Calu3 (cell line): Measurements from ENCODE around the gene SLC25A4. TPM values are rescaled to one million over a fixed set of nuclear protein-coding genes. Genes with fewer than 3 reads are reported as not detected.
A peak's percentile ranks its signal among the peaks of the same experiment; 100 is the strongest.

Experiments used
- BruUV-seq: library from RNA; stranded (reverse); fragments of 400-500 nt; replicated peaks from 2 replicates; lab custom pipeline; 2021; lab: Mats Ljungman, UMichigan
- CTCF ChIA-PET: fragments of 300-600 bp; sonication (Branson Sonifier 250); formaldehyde crosslinking; loops from one replicate; lab custom pipeline; 2022; ENCODE audit warnings: antibody characterized with exemption; lab: Charles Lee
- DNase-seq: peaks from one replicate; pipeline ENCODE4 v3.0.0; 2022
- H3K27ac Mint-ChIP-seq: one replicate; pipeline ENCODE4 v1.8.0; 2022; ENCODE audit warnings: mixed read lengths; ENCODE audit not compliant: unreplicated experiment
- H3K27me3 Mint-ChIP-seq: one replicate; pipeline ENCODE4 v1.8.0; 2022; ENCODE audit warnings: mixed read lengths; ENCODE audit not compliant: unreplicated experiment
- H3K36me3 Mint-ChIP-seq: one replicate; pipeline ENCODE4 v1.8.0; 2022; ENCODE audit warnings: mild to moderate bottlenecking, moderate library complexity, mixed read lengths; ENCODE audit not compliant: insufficient read depth, unreplicated experiment
- H3K4me1 Mint-ChIP-seq: one replicate; pipeline ENCODE4 v1.8.0; 2022; ENCODE audit warnings: mild to moderate bottlenecking, low read depth, mixed read lengths; ENCODE audit not compliant: unreplicated experiment
- H3K4me3 Mint-ChIP-seq: one replicate; pipeline ENCODE4 v1.8.0; 2022; ENCODE audit warnings: mild to moderate bottlenecking, low read depth, moderate library complexity, mixed read lengths; ENCODE audit not compliant: unreplicated experiment
- H3K9me3 Mint-ChIP-seq: one replicate; pipeline ENCODE4 v1.8.0; 2022; ENCODE audit warnings: low read depth, mixed read lengths; ENCODE audit not compliant: unreplicated experiment
- CTCF ChIP-seq: fragments of 200-600 bp; IDR thresholded peaks from one replicate; pipeline ENCODE4 v1.8.0; 2022; ENCODE audit warnings: antibody characterized with exemption; ENCODE audit not compliant: unreplicated experiment
- intact Hi-C: fragments of 100-400 bp; cut with micrococcal nuclease; formaldehyde crosslinking; loops from one replicate; pipeline ENCODE4 v1.10.0; 2022; ENCODE audit not compliant: unreplicated experiment
- total RNA-seq: library from RNA; stranded (reverse); gene quantifications from 2 replicates; pipeline ENCODE4 v1.2.3, GENCODE V29; 2022

SLC25A4 gene
- total RNA-seq, 1 experiment from 2014 or later: 15.2 TPM

- no TSS peak for BruUV-seq
- CTCF ChIA-PET: no interaction called here
Observed at GRCh38 chr4:185120631-185120946, 22.5 kb upstream of the SLC25A4 start.

GRCh38 chr4:185122681-185123345 is 20.3 kb upstream of the SLC25A4 start:
- Mint-ChIP-seq H3K36me3 (peaks cover 7% of the 10 kb centered on the region), H3K27ac (no peak overlapping the region), H3K4me1 (no peaks in the 10 kb centered on the region), H3K4me3 (no peak overlapping the region), H3K9me3 (no peaks in the 10 kb centered on the region), H3K27me3 (no peaks in the 10 kb centered on the region)
- DNase-seq: no peak
- CTCF ChIA-PET: interaction anchor here (0.5 to 1.0 kb wide), 2 partner anchors 27 to 240 kb away, joined by 3 to 6 read pairs; no protein-coding TSS in a partner anchor
- TF ChIP-seq CTCF: no peak
- no TSS peak for BruUV-seq
- intact Hi-C loops: no loop called here

More at GRCh38 chr4:185120631-185120946, 22.5 kb upstream of the SLC25A4 start:
- H3K4me1 Mint-ChIP-seq: peaks cover 6% of the 10 kb centered on the region
- TF ChIP-seq CTCF: no peak
- H3K4me3 Mint-ChIP-seq: no peak overlapping the region
- H3K27ac Mint-ChIP-seq: no peak overlapping the region
- intact Hi-C loops: no loop called here
- H3K9me3 Mint-ChIP-seq: no peaks in the 10 kb centered on the region
- no peaks in the 10 kb centered on the region for H3K36me3 Mint-ChIP-seq
- DNase-seq: no peak
- no peaks in the 10 kb centered on the region for H3K27me3 Mint-ChIP-seq

- no peaks in the 10 kb centered on the region for H3K27me3 Mint-ChIP-seq
- BruUV-seq: no TSS peak
- no peaks in the 10 kb centered on the region for H3K4me1 Mint-ChIP-seq
- H3K27ac Mint-ChIP-seq: no peak overlapping the region
- no peak overlapping the region for H3K4me3 Mint-ChIP-seq
- CTCF ChIA-PET: no interaction called here
- TF ChIP-seq CTCF: no peak
- no peak for DNase-seq
- H3K36me3 Mint-ChIP-seq: peaks cover 19% of the 10 kb centered on the region
- H3K9me3 Mint-ChIP-seq: no peaks in the 10 kb centered on the region
- intact Hi-C loops: no loop called here
Observed at GRCh38 chr4:185124006-185124405, 19.1 kb upstream of the SLC25A4 start.

GRCh38 chr4:185127021-185127925 is 15.8 kb upstream of the SLC25A4 start:
- TF ChIP-seq CTCF: no peak
- peak overlapping the region; percentile 70 for H3K4me3 Mint-ChIP-seq
- no TSS peak for BruUV-seq
- peaks cover 19% of the 10 kb centered on the region for H3K36me3 Mint-ChIP-seq
- no peaks in the 10 kb centered on the region for H3K4me1 Mint-ChIP-seq
- peak; percentile 15 for DNase-seq
- CTCF ChIA-PET: interaction anchor here (0.7 to 1.0 kb wide), 2 partner anchors 15 to 314 kb away, joined by 3 read pairs; no protein-coding TSS in a partner anchor
- no peaks in the 10 kb centered on the region for H3K9me3 Mint-ChIP-seq
- H3K27me3 Mint-ChIP-seq: no peaks in the 10 kb centered on the region
- H3K27ac Mint-ChIP-seq: no peak overlapping the region
- intact Hi-C loops: no loop called here
